22Rv1 (cell line): ENCODE measurements around the gene NHLH1.

Source experiments
- H3K27ac ChIP-seq: fragments of 450-650 bp; 2 replicates; pipeline ENCODE4 v1.5.1; 2017
- CTCF ChIP-seq: fragments of 450-650 bp; IDR thresholded peaks from 2 replicates; pipeline ENCODE4 v1.5.1; 2017; ENCODE audit warnings: mild to moderate bottlenecking
- ZFX ChIP-seq: fragments of 450-650 bp; IDR thresholded peaks from 2 replicates; pipeline ENCODE4 v1.6.1; 2017; ENCODE audit warnings: antibody characterized with exemption, borderline replicate concordance

Gene NHLH1

GRCh38 chr1:160394673-160395072 is 27.8 kb downstream of the NHLH1 start:
- no peak for TF ChIP-seq CTCF
- TF ChIP-seq ZFX, result no peak
- H3K27ac ChIP-seq, result no peak overlapping the region

GRCh38 chr1:160397651-160398050 is 30.8 kb downstream of the NHLH1 start:
- TF ChIP-seq ZFX (no peak), CTCF (no peak)

GRCh38 chr1:160398823-160399222 is 32.0 kb downstream of the NHLH1 start:
- TF ChIP-seq ZFX (no peak), CTCF (no peak)
- no peak overlapping the region for H3K27ac ChIP-seq

More at GRCh38 chr1:160397651-160398050, 30.8 kb downstream of the NHLH1 start:
- no peak overlapping the region for H3K27ac ChIP-seq

GRCh38 chr1:160399544-160400222 is 32.8 kb downstream of the NHLH1 start:
- TF ChIP-seq CTCF, result no peak
- TF ChIP-seq ZFX, result no peak
- H3K27ac ChIP-seq, result no peak overlapping the region

GRCh38 chr1:160400223-160400645 is 33.4 kb downstream of the NHLH1 start, which contains the start of gene VANGL2:
Gene VANGL2, plus strand, starts transcription at chr1:160400564. Its CDS starts 15,274 bp downstream, at chr1:160415838.
- TF ChIP-seq CTCF, result no peak
- TF ChIP-seq ZFX, result no peak
- H3K27ac ChIP-seq, result no peak within 1 kb of the TSS

- no peak for TF ChIP-seq CTCF
- TF ChIP-seq ZFX, result no peak
- no peak overlapping the region for H3K27ac ChIP-seq
Measured at GRCh38 chr1:160400646-160401486, 34.0 kb downstream of the NHLH1 start.

GRCh38 chr1:160401487-160401805 is 34.6 kb downstream of the NHLH1 start:
- no peak overlapping the region for H3K27ac ChIP-seq
- TF ChIP-seq CTCF, result no peak
- TF ChIP-seq ZFX, result no peak
